IPS-20b (cell line): ENCODE results near the gene MYLK4.

Source experiments
- H3K27ac ChIP-seq: one replicate; pipeline ENCODE4 v1.5.1; 2013; ENCODE audit warnings: low read length
- H3K27me3 ChIP-seq: 2 replicates; pipeline ENCODE4 v1.6.1; 2013; ENCODE audit warnings: mild to moderate bottlenecking, low read length, inconsistent platforms; ENCODE audit not compliant: insufficient read depth
- H3K36me3 ChIP-seq: 2 replicates; pipeline ENCODE4 v1.6.1; 2013; ENCODE audit warnings: low read depth, mild to moderate bottlenecking, inconsistent platforms, low read length, moderate library complexity; ENCODE audit not compliant: insufficient read depth
- H3K4me1 ChIP-seq: 2 replicates; pipeline ENCODE4 v1.6.1; 2013; ENCODE audit warnings: mild to moderate bottlenecking, control low read depth, inconsistent platforms, low read length, moderate library complexity; ENCODE audit not compliant: insufficient read depth
- H3K4me3 ChIP-seq: 2 replicates; pipeline ENCODE4 v1.5.1; 2013; ENCODE audit warnings: mild to moderate bottlenecking, low read length, inconsistent platforms
- H3K9ac ChIP-seq: 2 replicates; pipeline ENCODE4 v1.6.1; 2013; ENCODE audit warnings: low read depth, mild to moderate bottlenecking, inconsistent platforms, low read length, moderate library complexity
- H3K9me3 ChIP-seq: 2 replicates; pipeline ENCODE4 v1.6.1; 2013; ENCODE audit warnings: mild to moderate bottlenecking, low read depth, low read length, inconsistent platforms; ENCODE audit not compliant: insufficient read depth

The MYLK4 gene

DNA sequence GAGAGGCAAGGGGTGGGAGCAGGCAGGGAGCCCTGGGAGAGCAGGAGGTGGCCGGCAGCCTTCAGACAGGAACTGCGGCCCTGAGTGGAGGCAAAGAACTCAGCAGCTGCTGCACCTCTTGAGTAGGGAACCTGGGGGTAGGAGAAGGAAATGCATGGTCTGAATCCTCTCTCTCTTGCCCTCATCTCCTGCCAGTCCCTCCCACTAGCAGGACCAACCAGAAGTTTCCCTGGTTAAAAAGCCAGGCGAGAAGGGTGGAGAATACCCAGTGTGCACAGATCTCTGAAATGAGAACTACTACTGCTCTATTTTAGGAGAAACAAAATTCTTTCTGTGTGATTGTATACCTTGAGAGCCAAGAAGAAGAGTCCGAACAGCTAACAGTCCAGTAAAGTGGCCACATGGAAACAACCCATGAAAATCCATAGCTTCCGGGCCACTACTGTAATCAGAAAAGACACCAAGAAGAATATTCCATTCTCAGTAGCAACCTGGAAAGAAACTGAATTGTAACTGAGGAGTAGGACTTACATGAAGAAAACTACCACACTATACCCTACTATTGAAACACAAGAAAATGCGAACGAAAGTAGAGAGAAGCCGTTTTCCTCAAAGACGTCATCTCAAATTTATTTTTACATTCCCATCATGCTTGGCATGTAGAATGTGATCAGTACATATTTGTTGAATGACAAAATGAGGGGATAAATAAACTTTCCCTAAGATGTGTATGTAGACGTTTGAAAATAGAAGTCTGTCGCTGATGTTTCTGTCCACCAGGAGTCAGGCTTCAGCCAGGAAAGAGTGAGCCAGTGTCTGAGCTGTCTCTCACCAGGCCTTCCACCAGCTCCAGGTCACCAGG, 40.1 kb upstream of the MYLK4 start:
- H3K4me3 ChIP-seq: no peak overlapping the region
- H3K27ac ChIP-seq: no peak overlapping the region
- no peaks in the 10 kb centered on the region for H3K27me3 ChIP-seq
- H3K9me3 ChIP-seq: no peaks in the 10 kb centered on the region
- H3K36me3 ChIP-seq: no peaks in the 10 kb centered on the region
- no peak overlapping the region for H3K9ac ChIP-seq
- peaks cover 6% of the 10 kb centered on the region; the same call in 1 of the 2 replicates for H3K4me1 ChIP-seq

GRCh38 chr6:2786269-2786668, 35.5 kb upstream of the MYLK4 start:
- no peaks in the 10 kb centered on the region for H3K27me3 ChIP-seq
- no peak overlapping the region for H3K4me3 ChIP-seq
- no peaks in the 10 kb centered on the region for H3K9me3 ChIP-seq
- H3K36me3 ChIP-seq: peaks cover 25% of the 10 kb centered on the region; the same call in 1 of the 2 replicates
- no peak overlapping the region for H3K27ac ChIP-seq
- H3K4me1 ChIP-seq: peaks cover 6% of the 10 kb centered on the region; the same call in 1 of the 2 replicates
- H3K9ac ChIP-seq: no peak overlapping the region

GRCh38 chr6:2784930-2785329, 34.2 kb upstream of the MYLK4 start:
- no peaks in the 10 kb centered on the region for H3K27me3 ChIP-seq
- peaks cover 39% of the 10 kb centered on the region for H3K36me3 ChIP-seq
- H3K27ac ChIP-seq: no peak overlapping the region
- H3K4me3 ChIP-seq: no peak overlapping the region
- no peak overlapping the region for H3K9ac ChIP-seq
- H3K9me3 ChIP-seq: no peaks in the 10 kb centered on the region
- H3K4me1 ChIP-seq: 0 out of 2 replicates have a peak, but pooled peaks cover under 1% of the 10 kb centered on the region

GRCh38 chr6:2784061-2784460, 33.3 kb upstream of the MYLK4 start:
- Histone ChIP-seq H3K27me3 (no peaks in the 10 kb centered on the region), H3K4me1 (no peaks in the 10 kb centered on the region), H3K36me3 (peaks cover 48% of the 10 kb centered on the region), H3K9me3 (no peaks in the 10 kb centered on the region), H3K27ac (no peak overlapping the region), H3K4me3 (no peak overlapping the region), H3K9ac (no peak overlapping the region)

- Histone ChIP-seq H3K9ac (no peak overlapping the region), H3K36me3 (peaks cover 54% of the 10 kb centered on the region), H3K27me3 (no peaks in the 10 kb centered on the region), H3K4me1 (no peaks in the 10 kb centered on the region), H3K27ac (no peak overlapping the region), H3K4me3 (no peak overlapping the region), H3K9me3 (no peaks in the 10 kb centered on the region)
These were observed 32.7 kb upstream of the MYLK4 start for GRCh38 chr6:2783188-2783963.

- Histone ChIP-seq H3K27ac (no peak overlapping the region), H3K9me3 (no peaks in the 10 kb centered on the region), H3K9ac (no peak overlapping the region), H3K4me1 (no peaks in the 10 kb centered on the region), H3K27me3 (no peaks in the 10 kb centered on the region), H3K36me3 (peaks cover 57% of the 10 kb centered on the region), H3K4me3 (no peak overlapping the region)
These were observed 32.1 kb upstream of the MYLK4 start for GRCh38 chr6:2782825-2783187.

DNA sequence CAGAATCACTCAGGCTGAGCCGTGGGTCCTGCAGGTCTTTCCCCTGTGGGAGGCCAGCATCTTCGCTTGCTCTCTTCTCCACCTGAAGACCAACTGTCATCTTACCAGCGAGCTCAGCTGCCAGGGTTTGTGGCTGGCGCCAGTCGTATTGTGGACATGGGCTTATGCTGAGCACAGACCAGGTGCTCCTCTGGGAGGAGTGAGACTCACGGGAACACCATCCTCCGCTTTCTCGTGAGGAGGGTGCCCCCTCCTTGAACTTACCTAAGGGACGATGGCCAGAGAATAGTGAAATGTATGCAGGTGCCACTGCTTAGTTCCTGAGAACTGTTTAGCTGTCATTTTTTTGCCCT, 31.6 kb upstream of the MYLK4 start:
- H3K4me1 ChIP-seq: no peaks in the 10 kb centered on the region
- no peak overlapping the region for H3K9ac ChIP-seq
- no peaks in the 10 kb centered on the region for H3K27me3 ChIP-seq
- H3K36me3 ChIP-seq: peaks cover 57% of the 10 kb centered on the region
- H3K9me3 ChIP-seq: no peaks in the 10 kb centered on the region
- H3K27ac ChIP-seq: no peak overlapping the region
- H3K4me3 ChIP-seq: no peak overlapping the region

- H3K27ac ChIP-seq: no peak overlapping the region
- H3K27me3 ChIP-seq: no peaks in the 10 kb centered on the region
- peaks cover 57% of the 10 kb centered on the region for H3K36me3 ChIP-seq
- no peaks in the 10 kb centered on the region for H3K4me1 ChIP-seq
- no peaks in the 10 kb centered on the region for H3K9me3 ChIP-seq
- no peak overlapping the region for H3K9ac ChIP-seq
- H3K4me3 ChIP-seq: no peak overlapping the region
These were observed 31.1 kb upstream of the MYLK4 start for GRCh38 chr6:2781685-2782355.

DNA sequence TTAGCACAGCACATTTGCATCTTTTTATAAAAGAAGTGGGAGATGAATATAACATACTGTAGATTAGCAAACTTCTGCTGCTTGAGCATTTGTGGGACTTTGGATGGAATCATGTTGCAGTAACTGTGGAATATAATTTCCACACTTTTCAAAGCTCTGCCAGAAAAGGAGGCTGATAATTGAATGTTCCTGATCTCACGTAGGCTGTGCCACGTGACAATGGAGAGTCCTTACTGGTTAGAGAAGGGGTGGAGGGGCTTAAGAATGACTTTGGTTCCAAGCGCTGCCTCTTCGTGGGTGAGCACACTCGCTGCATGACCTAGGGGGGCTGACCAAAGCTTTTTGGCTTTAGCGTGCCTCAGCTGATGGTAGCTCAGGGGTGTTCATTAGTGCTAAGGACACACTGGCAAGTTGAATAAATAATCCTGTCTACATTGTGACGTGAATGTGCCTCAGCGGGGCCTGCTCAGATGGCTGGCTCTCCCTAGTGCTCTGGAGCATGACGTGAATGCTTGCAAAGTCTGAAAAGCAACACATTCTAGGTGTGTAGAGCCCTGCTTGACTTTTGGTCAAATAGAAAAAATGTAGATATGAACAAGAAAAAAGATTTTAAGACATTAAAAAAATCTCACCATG, 29.5 kb upstream of the MYLK4 start:
- Histone ChIP-seq H3K9ac (no peak overlapping the region), H3K27ac (no peak overlapping the region), H3K36me3 (peaks cover 57% of the 10 kb centered on the region), H3K9me3 (no peaks in the 10 kb centered on the region), H3K27me3 (no peaks in the 10 kb centered on the region), H3K4me3 (no peak overlapping the region), H3K4me1 (no peaks in the 10 kb centered on the region)

DNA sequence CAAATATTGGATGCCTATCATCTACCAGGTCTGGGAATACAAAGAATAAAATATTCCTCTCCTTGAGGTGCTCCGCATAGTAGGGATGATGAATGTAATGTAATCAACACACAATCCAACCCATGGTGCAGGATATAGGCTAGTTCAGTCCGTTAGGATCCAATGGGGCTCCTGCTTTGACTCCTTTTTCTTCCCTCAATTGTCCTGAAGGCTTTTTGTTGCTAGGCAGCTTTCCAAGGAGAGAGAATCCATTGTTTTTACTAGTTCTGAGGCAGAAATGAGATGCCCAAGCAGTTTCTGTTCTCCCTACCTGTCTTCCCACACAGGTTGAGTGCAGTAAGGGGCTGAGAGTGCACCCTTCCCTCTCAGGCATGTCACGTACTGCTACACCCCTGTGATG, 26.5 kb upstream of the MYLK4 start:
- Histone ChIP-seq H3K4me1 (no peaks in the 10 kb centered on the region), H3K36me3 (peaks cover 71% of the 10 kb centered on the region), H3K27ac (no peak overlapping the region), H3K9me3 (no peaks in the 10 kb centered on the region), H3K27me3 (no peaks in the 10 kb centered on the region), H3K4me3 (no peak overlapping the region), H3K9ac (no peak overlapping the region)

DNA sequence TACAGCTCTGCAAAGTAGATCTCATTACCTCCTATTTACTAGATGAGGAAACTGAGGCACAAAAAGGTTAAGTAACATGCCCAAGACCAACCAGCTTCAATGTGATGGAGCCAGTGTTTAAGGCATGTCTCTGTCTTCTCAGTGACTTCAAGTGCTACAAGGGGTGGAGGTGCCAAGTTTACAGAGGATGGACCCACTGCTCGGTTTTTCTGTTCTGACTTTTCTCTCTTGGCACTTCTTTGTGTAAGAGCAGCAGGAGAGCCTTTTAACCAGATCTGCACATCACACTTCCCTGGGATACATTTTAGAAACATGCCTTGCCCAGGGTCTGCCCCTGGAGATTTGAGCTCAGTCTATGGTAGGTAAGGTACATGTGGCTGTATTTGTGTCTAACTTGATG, 24.3 kb upstream of the MYLK4 start:
- Histone ChIP-seq H3K27me3 (no peaks in the 10 kb centered on the region), H3K9ac (no peak overlapping the region), H3K27ac (no peak overlapping the region), H3K9me3 (no peaks in the 10 kb centered on the region), H3K4me3 (no peak overlapping the region), H3K36me3 (peaks cover 70% of the 10 kb centered on the region), H3K4me1 (peaks cover under 1% of the 10 kb centered on the region; the same call in 1 of the 2 replicates)
